Activated gamma-delta T cell treated with Interleukin-2 at 50 U/mL for 16 hours (primary cell): ENCODE measurements around the gene TMEM185B.

Experiments
- DNase-seq: peaks from one replicate; pipeline ENCODE4 v3.0.0-alpha.2; 2020

The TMEM185B gene

DNA sequence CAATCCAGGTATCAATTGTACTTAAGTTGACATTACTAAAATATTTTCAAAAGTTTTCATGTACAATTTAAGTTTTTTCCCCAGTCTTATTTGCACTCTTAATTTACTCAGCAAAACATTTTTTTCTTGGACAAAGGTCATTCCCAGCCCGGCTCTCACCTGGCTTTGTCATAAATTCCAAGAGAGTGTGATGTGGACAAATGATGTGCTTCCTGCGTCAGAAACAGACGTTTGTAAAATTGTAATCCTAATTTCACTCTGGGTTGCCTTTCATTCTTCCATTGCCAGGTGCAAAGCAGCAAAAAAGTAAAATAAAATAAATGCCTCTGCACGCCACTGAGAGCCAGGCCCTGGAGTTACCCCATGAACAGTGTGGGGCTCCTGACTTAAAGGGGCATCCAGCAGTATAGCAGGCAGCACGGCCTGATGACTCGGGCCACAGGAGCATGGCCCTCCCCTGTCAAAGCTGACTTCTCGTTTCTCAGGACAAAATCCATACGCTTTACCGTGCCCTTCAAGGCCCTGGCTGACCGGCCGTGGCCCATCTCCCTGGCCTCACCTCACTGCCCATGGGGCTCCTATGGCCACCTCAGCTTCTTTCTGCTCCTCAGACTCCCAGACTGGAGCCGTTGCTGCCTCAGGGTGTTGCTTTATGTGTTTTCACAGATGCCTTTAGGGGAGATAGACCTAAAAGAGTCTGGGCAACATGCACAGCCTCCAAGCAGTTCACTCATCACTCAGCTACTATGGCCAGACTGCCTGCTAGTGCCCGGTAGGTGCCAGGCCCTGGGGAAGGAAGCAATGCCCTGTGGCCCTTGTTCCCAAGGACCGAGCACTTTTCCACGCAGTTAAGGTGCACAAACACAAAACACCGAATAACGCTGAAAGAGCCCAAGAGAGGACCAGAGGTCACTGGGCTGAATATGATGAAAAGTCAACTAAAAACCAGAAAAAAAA is 7.6 kb upstream of the TMEM185B start:
- DNase-seq, result no peak

DNA sequence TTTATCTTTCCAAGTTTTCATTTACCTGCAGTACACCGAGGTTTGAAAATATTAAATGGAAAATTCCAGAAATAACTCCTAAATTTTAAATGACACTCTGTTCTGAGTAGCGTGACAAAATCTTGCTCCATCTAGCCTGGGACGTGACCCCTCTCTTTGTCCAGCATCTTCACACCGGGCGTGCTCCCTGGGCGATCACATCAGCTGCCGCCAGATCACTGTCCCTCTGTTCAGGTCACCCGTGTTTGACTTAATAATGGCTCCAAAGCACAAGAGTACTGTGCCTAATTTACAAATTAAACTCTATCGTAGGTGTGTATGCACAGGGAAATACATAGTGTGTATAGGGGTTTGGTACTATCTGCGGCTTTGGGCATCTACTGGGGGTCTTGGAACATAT is 6.1 kb upstream of the TMEM185B start:
- no peak for DNase-seq

DNA sequence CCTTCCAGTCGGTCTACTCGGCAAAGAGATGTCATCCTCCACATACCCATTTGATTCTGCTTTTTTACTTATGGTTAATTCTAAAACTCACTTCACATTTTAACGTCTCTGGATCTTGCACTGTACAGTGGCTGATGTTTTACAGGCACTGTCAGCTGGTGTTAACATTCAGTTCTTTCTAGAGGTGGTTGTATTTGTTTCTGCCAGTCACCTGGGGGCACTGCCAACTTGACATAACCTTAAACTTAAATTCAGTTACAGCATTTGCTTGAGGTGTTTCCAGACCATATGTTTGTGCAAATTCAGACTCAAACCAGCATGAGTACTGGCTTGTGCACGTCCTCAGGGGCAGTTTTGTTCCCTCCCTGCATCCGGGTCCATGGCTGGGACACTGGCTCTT is 5.3 kb upstream of the TMEM185B start:
- DNase-seq, result no peak

DNA sequence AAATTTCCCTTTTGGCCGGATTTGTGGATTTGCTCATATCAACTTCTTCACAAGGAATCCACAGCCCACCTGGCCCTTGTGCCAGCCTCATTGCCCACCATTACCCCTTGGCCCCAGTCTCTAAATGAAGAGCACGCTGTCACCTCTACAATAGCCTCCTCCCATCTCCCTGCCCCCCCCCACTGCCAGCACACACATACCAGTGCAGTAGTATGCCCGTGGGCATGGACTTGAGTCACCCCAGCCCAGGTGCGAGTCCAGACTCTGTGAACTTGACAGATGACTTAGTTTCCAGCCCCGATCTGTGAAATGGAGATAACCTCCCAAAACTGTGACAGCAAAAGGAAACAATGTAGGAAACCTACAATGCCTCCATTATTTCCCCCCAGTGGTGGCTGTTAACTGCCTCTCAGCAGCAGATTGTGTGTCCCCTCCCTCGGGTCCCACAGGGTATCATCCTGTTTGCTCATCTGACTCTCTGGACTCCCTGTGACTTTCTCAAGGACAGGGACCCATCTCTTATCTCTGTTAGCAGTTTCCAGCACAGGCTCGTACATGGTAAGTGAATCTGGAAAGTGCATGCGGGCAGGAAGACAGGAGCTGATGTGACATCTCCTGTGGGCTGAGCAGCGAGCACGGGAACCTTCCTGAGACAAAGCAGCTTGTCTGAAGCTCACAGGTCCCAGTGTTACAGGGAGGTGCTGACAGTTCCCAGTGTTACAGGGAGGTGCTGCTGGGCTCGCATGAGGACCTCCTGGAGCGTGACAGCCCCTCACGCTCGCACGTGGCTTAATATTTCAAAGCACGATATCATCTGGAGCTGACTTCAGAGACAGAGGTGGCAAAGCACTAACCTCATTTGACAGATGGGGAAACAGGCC is 4.2 kb upstream of the TMEM185B start:
- DNase-seq, result no peak

DNA sequence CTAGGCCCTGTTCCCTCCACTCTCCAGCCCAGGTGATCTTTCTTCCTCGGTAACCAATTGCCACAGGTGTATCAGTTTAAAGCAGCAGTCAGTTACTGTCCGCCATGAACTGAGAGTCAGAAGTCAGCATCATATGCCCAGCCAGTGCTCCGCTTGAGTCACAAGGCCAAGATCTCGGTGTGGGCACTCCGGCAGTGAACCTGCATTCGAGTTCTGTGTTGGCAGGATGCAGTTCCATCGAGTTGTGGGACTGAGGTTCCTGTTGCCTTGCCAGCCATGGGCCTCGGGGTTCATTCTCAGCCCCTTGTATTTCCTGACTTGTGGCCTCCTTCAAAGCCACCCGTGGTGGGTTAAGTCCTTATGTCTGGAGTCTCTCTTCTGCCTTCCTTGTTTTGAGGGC is 3.1 kb upstream of the TMEM185B start:
- no peak for DNase-seq

DNA sequence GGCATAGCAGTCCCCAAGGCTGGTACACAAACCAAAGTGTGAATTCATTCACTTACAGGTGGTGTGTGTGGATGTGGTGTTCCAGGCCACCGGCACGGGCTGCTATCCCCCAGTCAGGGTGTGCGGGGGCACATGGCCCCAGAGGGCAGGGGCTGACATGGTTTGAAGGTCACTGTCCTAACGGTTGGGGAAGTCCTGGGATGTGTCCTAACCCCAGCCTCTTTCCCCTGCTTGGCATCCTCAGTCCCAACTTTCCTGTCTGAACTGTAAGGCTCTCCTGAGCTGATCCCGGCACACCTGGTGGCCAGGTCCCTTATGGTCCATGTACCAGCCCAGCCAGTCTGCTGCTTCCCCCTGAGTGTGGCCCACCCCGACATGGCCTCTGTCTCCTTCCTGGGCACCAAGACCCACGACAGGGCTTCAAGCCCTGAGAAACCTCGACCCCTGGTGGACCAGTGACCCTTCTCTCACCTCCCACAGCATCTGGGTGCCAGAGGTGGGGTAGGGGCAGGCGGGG is 2.4 kb upstream of the TMEM185B start:
- no peak for DNase-seq

DNA sequence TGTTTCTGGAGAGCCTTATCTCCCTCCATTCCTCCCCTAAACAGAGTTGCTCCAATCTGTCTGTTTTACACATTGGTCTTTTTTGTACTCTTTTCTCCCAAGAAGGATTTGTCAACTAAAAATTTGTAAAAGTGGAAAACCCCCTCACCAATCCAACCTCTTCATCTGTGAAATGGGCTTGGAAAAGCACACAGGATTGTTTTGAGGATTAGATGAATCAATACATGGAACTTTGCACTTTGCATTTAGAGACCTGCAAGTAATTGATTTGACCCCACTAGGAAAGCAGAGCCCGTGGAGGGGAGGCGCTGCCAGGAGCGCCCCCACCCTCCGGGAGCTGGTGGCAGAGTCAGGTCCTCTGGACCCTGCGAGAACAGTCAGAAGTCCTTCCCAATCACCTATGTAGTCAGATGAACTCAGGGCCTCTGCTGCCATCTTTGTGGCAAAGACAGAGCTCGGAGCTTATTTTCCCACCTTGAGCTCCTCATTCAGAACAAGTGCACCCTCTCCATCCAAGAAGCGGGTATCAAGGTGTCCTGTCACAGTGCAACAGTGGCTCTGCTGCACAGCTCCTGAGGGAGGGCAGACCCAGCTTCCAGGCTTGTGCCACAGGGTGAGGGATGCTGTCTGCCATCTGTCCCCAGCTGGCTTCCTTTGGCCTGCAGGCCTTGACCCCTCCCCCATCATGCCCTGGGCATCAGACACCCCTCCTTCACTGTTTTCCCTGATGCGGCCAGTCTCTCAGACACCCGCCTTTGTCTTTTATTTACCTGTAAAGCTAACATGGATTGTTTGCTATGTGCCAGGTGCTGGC is 1.7 kb upstream of the TMEM185B start:
- DNase-seq, result no peak

DNA sequence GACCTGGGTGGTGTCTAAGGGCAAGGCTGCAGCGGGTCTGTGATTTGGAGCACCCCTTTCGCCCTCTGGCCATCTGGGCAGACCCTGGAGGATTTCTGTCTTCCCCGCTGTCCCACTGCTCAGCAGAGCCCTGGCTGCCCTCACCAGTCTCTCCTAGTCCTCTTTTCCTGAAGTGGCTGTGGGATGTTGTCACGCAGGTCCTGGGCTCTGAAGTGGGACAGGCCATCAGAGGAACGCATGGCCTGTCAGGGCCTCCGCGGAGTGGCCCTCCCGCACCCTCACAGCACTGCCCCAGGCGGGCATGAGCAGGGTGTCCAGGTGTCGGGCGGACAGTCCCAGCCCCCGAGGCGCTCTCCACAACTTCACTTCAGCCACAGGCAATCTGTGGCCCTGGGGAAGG is 1.1 kb upstream of the TMEM185B start:
- DNase-seq, result no peak

DNA sequence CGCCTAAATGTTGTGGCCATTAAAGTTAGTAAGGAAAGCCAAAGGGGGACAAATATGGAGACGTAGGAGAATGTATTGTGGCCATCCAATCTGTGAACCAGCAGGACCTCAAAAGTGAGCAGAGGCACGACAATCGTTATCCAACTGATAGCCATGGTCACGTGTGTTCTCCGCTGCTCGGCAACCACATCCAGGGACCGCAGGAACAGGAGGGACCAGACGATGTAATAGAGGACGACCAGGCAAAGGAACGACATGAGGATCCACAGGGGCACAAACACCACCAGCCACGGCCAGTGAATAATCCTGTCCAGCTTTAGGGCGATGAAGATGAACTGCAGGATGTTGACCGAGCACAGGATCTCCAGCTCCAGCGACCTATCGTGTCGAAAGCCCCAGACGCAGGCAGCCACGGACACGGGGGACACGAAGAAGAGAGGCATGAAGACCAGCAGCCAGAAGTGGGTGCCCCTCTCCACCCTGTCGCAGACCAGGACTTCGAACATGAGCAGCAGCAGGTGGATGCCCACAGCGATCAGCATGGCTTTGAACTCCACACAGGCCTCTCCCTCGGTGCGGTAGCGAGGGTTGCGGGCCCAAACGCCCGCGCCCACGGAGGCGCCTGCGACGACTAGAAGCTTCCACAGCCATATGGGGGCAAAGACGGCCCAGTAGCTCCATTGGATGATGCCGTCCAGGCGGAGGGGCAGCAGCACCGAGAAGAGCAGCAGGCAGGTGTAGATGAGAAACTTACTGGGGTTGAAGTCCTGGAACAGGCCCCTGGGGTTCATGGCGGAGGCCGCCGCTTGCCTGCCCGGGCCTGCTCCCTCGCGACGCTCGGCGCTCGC is 790 bp downstream of the TMEM185B start:
- no peak for DNase-seq

DNA sequence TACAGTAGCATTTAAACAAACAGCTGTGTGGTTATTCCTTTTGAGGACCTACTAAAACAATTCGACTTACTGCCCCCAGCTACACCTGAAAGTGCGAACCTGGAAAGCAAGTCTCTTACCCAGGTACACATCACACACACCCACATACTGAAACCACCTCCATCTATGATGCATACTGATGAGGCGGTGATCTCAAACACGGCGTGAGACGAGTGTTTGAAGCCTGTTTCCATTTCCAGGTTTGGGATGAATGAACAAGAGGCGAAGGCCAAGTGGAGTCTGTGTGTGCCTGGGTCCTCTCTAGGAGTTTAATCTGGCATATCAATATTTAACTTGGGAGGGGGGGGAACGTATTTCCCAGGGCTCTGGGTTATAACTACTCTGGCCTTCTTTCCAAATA is 1.6 kb downstream of the TMEM185B start:
- no peak for DNase-seq

DNA sequence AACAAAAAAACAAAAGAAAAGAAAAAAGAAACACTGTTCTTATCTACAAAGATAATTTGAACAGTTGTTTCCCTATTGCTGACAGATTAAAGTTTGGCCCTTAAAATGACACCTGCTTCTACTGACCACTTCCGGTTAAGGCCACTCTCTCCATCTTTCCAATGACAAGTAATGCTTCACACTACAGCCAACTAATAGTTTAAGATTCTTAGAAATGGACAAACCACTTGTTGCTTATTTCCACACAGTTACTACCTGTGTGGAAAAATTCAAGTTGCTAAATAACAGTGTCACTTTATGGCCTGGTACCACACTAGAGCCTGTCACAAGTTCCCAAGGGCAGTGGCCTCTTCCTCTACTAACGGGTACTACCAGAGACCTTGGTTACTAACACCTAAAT is 2.4 kb downstream of the TMEM185B start:
- no peak for DNase-seq

DNA sequence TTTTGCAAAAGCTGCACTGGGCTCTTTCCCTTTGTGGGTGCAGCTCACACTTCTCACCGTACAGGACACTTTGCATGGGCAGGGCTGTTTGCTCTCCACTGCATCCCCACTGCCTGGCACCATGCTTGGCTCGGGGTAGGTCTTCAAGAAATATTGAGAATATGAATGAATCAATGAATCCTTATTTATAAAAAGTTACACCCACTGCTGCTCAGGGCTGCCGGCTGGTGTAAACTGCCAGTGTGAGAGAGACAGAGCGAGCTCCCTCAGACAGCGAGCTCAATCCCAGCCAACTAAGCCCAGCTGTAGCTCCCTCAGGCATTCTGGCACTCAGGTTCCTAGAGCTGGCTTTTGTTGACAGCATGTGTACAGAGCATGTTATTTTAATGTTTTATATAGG is 3.4 kb downstream of the TMEM185B start:
- no peak for DNase-seq

DNA sequence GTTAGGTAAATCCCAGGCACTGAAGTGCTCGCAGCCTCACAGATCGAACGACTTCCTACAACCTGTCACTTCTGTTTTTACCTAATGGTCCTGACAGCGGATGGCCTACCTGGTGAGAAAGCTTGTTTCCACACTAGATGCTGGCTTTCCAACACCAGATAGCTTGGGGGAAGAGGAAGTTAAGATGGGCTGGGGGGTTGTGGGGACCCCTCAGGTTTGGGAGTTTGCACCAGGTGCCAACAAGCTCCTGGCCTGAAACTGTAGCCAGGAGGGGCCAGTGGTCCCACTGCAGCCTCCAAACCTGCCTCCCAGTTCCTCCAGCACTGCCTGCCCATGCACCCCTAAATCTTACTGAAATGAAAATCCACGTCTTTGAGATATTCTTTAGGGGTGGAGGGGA is 3.9 kb downstream of the TMEM185B start:
- DNase-seq, result no peak

DNA sequence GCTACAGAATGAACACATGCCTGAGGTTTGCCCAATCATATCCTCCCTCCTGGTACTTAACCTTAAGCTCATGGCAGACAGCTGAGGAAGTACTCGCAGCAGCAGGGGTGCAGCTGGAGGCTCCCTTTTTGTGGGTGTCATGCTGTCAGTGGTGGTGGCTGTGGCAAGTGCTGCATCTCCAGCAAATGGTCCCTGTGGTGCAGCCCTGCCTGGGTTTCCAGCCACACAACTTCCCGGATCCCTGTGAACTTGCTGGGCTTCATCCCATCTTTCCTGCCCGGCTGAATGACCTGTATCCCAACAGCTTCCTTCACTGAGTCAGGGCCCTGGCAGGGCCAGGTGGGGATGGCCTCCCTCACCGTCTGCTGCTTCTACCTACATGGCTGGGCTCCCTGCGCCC is 5.0 kb downstream of the TMEM185B start:
- no peak for DNase-seq

DNA sequence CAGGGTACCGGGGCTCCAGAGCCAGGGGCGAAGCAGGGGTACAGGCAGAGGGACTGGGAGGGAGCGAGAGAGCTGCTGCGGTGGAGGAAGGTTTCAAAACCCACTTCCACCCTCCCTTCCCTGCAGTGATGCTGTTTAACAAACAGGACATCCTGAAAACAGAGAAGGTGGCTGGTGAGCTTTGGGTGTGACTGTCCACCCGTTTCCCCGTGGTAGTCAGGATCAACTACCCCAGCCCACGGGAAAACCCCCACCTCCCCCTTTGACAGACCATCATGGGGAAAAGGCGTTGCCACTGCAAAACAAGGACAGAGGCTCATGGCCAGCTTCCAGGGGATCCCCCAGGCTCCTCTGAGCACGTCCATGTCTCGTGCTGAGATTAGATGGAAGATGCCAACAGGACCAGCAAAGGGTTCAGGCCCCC is 12.9 kb downstream of the TMEM185B start:
- no peak for DNase-seq

DNA sequence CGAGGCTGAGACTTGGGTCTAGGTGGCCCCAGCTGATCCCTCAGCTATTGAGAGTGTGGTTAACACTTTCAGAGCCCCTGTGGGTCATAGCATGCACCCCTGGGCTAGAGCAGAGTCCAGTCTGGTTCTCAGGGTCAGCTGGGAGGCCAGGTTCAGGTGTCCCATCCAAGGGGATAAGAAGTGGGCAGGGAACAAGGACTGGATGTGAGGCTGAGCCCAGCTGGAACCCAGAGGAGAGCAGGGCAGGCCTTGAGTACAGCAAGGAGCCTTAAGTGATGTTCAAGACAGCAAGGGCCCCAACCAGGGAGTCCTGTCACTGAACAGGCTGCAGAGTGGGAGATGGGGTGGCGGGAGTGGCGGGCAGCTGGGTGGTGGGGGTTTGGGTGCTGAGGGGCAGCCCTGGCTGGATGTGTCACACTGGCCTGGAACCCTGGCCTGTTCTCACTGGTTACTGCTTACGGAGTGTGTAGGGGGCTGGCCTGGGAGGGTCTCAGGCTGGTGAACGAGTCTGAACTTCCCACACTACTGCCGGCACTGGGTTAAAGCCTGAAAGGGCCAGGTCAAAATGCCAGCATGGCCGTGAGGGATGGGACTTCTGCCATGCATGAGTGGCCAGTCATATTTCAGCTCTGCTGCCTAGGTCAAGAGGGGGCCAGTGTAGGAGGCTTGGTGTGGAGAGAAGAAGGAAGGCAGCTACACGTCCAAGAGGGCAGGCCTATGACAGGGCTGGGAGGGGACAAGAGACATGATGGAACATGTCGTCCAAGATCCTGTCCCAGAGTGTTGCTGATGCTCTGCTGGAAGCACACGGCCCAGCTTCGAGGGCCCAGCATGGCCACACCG is 13.6 kb downstream of the TMEM185B start:
- no peak for DNase-seq

DNA sequence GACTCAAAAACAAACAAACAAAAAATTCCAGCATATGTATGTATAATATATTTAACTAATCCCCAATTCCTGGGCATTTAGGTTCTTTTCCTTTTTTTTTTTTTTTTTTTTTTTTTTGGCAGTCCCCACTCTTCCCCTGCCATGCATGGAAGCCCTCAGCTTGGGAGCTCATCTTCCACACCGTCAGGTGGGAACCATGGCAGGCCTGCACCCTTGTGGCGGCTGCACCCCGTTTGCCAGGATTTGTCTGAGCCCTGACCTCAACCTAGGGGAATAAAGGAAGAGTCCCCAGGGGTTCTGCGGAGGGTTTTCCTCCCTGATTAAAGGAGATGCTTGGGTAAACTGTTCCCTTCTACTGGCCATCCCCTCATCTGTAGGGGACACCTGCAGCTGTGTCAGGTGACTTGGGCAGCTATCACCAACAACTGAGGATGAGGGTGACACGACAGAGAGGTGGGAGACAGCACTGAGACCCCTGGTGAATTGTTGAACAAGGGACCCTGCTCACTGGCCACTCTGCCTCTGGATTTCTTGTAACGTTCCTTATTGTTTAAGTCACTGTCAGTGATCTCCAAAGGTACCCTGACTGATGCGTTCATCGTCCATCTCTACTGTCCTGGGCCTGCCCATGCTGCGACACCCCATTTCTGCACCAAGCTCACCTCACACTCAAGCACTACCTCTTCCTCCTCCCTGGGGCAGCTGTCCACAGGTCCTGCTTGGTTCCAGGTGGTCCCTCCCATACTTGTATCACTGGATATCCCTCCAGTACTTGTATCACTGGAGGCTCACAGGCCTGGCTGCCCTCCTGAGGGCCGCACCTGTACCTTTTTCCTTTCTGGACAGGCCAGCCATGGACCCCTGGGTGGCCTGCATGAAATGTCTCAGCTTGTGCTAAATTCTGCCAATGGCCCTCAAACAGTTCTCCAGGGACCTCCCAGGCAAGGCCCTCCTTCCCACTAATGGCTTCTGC is 14.5 kb downstream of the TMEM185B start:
- DNase-seq, result no peak

DNA sequence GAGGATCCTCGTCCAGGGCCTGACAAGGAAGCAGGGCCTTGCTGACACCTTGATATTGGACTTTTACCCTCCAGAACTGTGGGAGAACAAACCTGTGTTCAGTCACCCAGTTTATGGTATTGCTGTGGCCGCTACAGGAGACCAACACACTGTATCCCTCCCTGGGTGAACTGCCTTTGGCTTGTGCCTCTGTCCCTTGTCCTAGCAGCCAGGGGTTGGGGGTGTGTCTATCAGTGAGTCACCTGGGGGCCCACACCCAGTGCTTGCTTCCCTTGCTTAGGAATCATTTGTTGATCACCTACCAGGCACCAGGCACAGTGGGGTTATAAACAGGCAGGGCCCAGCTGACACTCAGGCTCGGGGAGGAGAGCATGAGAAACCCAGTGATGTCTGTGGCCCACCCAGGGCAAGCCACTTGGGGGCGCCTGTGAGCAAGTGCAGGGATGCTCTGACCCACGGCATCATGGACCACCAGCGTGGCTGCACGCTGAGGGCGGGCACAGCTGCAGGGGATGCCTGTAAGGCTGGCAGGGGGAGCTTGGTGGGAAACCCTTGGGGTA is 17.1 kb downstream of the TMEM185B start:
- DNase-seq, result no peak
